HG03442 (cell line): Measurements from ENCODE around the gene SRP9.
"Not testable (repeated sequence)": the region's sequence is repeated elsewhere in the genome, so short reads cannot be mapped to it uniquely, and the experiment has no call there.

Source experiments
- ATAC-seq: cut with Tn5 transposase; IDR thresholded peaks from one replicate; pipeline ENCODE4 v1.9.1; 2021; ENCODE audit warnings: mild to moderate bottlenecking, moderate library complexity; ENCODE audit not compliant: unreplicated experiment

Gene SRP9

GRCh38 chr1:225813214-225813964, 35.8 kb downstream of the SRP9 start:
- ATAC-seq, result no peak

- no peak for ATAC-seq
These were observed 36.8 kb downstream of the SRP9 start for GRCh38 chr1:225814381-225814780.

- not testable (repeated sequence) for ATAC-seq
These were observed 37.5 kb downstream of the SRP9 start for GRCh38 chr1:225815090-225815489.

- no peak for ATAC-seq
These were observed 38.0 kb downstream of the SRP9 start for GRCh38 chr1:225815526-225816178.

- no peak for ATAC-seq
These were observed 39.3 kb downstream of the SRP9 start for GRCh38 chr1:225816643-225817538.

GRCh38 chr1:225817611-225818061, 40.0 kb downstream of the SRP9 start:
- ATAC-seq, result no peak

GRCh38 chr1:225818229-225818628, 40.6 kb downstream of the SRP9 start:
- ATAC-seq, result no peak

GRCh38 chr1:225819346-225820192, 41.9 kb downstream of the SRP9 start:
- no peak for ATAC-seq

- no peak for ATAC-seq
These were observed 43.0 kb downstream of the SRP9 start for GRCh38 chr1:225820522-225821120.

GRCh38 chr1:225822655-225823403, 45.2 kb downstream of the SRP9 start:
- ATAC-seq, result no peak

- no peak for ATAC-seq
These were observed 46.2 kb downstream of the SRP9 start for GRCh38 chr1:225823811-225824261.

- ATAC-seq, result no peak
These were observed 46.9 kb downstream of the SRP9 start for GRCh38 chr1:225824533-225824941.

GRCh38 chr1:225825078-225825477, 47.5 kb downstream of the SRP9 start:
- no peak for ATAC-seq

GRCh38 chr1:225825607-225826007, 48.0 kb downstream of the SRP9 start:
- ATAC-seq, result no peak

- ATAC-seq, result no peak
These were observed 49.5 kb downstream of the SRP9 start for GRCh38 chr1:225827076-225827475.

- ATAC-seq, result no peak
These were observed 51.2 kb downstream of the SRP9 start for GRCh38 chr1:225828706-225829345.

GRCh38 chr1:225830841-225831240, 53.2 kb downstream of the SRP9 start:
- no peak for ATAC-seq

GRCh38 chr1:225834417-225835329, 57.0 kb downstream of the SRP9 start:
- no peak for ATAC-seq
